Raji (cell line): ENCODE measurements around the gene VAMP4.

Experiments used
- POLR2A ChIP-seq: IDR thresholded peaks from 2 replicates; pipeline ENCODE4 v1.6.1; 2011; ENCODE audit warnings: low read depth, low read length, control low read depth; ENCODE audit not compliant: insufficient read depth

The VAMP4 gene

DNA sequence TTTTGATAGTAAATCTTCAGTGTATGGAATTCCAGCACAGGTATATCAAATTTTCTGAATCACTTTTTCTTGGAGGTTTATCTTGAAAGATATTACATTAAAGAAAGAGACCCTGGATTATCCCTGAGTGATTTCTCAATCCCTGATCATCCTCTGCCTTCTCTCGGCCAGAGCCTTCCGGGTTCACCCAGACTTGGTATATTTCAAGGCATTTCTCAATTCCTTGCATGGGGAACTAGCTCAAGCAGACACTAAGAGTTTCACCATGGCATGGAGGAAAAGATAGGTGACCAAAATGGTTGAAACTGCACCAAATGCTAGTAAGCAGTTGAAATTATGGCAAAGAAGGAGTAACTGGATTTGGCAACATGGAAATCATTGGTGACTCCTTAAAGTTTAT lies 5.7 kb downstream of the VAMP4 start:
- no peak for TF ChIP-seq POLR2A

DNA sequence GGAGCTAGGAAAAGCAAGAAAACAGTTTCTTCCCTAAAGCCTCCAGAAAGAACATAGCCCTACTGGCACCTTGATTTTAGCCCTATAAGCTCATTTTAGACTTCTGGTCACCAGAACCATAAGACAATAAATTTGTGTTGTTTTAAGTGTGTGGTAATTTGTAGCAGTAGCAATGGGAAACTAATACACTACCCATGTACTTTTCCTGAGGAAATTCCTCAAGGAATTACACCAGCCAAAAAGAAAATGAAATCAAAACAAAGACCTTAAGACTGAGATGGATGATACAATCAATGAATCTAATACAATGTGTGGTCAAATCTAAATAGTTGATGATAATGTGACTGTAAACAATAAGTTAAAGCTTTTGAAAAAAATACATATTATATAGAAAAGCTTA lies 11.8 kb downstream of the VAMP4 start:
- no peak for TF ChIP-seq POLR2A

DNA sequence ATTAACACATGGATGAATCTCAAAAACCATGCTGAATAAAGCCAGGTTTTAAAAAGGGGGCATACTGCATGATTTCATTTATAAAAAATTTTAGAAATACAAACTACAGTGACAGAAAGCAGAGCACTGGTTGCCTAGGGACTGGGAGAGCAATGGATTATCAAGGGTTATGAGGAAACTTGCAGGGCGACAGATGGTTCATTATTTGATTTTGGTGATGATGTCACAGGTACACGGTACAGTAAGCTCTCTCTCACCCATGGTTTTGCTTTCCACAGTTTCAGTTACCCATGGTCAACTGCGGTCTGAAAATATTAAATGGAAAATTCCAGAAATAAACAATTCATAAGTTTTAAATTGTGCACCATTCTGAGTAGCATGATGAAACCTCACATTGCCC lies 14.1 kb downstream of the VAMP4 start:
- no peak for TF ChIP-seq POLR2A

DNA sequence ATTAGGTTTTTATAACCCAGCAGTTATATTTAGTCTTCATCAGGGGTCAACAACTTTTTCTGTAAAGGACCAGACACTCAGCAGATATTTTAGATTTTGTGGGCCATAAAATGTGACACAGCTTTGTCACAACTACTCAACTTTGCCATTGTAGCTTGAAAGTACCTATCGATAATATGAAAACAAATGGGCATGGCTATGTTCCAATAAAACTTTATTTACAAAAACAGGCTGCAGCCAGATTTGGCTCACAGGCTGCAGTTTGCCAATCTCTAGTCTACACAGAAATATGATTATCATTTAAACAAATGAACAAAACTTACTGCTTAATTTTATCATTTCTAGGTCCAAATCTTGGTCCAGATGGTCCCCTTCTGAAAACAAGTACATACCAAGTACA lies 23.0 kb downstream of the VAMP4 start:
- TF ChIP-seq POLR2A = no peak

DNA sequence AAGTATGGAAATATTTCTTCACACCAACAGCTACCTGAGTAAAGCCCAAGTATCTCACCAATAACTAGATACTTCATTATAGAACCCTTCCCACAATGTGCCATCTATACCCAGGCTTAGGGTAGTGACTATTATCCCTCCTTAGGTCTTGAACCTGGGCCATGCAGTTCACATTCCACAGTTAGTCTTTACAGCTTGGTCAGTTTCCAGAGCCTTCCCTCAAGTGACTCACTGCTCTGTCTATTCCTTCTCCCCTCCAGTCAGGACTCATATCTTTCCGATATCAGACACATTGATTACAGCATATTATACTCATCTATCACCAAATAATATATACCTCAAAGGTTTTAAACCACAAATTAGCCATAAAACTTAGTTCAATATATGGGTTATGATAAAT lies 23.6 kb downstream of the VAMP4 start:
- TF ChIP-seq POLR2A = no peak

DNA sequence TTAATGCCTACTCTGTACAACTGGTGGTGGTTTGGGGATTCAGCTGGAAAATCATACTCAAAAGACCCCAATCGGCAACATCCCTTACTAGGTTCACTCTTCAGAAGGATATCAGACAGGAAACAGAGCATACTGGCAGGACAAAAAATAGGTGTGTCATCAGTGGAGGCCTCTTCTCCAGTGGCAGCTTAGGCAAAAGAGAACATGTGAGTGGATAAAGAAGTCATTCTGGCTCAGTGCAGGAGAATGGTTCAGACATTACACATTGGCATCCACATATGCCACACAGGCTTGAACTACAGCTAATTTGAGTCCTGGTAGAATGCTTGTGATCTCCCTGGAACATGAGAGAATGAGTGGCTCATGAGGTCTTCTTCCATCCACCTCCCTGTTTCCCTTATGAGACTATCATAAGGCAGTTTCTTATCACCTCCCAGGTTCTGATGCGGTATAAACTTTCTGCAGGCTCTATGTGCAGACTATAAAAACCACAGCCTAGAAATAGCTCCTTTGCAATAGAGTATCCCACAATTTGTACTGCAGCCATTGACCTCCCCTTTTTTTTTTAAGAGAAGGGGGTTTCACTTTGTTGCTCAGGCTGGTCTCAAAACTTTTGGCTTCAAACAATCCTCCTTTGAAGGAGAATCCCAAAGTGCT lies 24.7 kb downstream of the VAMP4 start:
- TF ChIP-seq POLR2A = no peak

DNA sequence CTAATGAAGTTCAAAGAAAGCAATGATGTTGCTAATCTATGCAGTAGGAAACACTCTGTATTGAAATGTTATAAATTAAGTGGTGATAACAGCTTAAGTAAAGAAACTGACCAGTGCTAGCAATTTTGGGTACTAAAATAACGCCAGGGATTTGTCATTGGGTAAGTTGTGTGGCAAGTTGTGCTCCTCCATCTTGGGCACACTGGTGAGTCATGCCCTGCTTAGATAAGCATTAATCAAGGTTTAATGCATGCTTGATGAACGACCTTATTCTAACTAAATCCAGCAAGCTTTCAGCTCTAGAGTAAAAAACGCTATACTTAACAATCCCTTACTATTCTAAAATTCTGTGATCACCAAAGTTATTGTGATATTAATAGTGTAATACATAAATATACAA lies 25.2 kb downstream of the VAMP4 start:
- no peak for TF ChIP-seq POLR2A

DNA sequence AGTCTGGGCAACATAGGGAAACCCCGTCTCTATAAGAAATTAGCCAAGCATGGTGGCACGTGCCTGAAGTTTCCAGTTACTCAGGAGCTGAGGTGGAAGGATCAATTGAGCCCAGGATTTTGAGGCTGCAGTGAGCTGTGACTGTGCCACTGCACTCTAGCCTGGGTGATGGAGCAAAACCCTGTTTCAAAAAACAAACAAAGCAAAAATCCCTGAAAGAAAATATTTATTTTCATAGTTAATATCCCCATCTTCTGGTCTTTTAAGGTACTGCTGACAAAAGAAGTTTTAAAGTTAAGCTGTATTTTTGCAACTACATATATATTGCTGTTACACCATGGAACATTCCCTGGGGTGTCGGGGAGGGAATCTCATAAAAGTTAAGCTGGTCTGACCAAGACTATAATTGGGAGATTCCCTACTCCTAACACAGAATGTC lies 26.0 kb downstream of the VAMP4 start:
- TF ChIP-seq POLR2A = no peak

DNA sequence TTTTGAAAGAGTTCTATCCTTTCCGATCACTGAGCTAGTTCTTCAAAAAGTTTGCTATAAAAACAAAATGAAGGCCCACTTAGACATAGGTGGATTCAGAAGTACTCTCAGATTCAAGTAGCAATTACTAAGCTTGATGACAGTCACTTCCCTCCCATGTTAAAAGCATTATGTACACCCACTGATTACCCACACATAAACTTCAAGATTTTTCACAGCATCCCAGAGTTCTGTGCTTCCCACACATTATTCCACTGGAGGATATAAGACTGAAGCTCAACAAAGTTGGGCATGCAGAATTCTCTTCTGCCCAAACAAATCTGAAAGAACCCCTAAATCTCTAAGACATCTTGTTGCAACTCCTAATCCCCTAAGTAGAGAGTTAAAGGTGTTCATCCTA lies 29.5 kb downstream of the VAMP4 start:
- TF ChIP-seq POLR2A = no peak

DNA sequence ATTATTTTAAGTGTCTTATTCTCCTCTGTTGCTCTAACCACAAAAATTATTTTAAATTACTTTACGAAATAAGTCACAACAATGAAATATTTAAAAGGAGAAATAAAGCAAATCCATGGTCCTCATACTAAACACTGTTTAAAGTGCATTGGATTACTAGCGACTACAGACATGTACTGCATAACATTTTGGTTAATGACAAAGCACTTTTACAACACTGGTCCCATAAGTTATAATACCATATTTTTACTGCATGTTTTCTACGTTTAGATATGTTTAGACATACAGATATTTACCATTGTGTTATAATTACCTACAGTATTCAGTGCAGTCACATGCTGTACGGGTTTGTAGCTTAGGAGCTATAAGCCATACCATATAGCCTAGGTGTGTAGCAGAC lies 30.2 kb downstream of the VAMP4 start:
- TF ChIP-seq POLR2A = no peak

DNA sequence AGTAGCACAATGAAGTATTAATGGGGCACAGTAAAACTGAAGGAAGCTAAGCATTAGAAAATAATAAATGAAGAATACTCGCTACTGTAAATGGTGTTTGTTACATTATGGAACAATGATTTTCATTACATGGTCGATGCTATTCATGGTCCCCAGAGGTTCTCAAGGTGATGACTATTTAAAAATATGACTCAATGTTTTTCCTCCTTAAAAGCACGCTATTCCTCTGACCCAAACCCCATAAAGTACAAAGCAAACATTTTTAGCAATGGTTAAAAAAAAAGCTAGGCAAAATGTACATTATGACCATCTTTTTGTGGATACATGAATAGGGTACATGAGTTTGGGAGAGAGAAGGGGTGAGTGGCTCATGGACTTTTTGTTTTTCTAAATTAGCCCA lies 34.3 kb downstream of the VAMP4 start:
- no peak for TF ChIP-seq POLR2A

DNA sequence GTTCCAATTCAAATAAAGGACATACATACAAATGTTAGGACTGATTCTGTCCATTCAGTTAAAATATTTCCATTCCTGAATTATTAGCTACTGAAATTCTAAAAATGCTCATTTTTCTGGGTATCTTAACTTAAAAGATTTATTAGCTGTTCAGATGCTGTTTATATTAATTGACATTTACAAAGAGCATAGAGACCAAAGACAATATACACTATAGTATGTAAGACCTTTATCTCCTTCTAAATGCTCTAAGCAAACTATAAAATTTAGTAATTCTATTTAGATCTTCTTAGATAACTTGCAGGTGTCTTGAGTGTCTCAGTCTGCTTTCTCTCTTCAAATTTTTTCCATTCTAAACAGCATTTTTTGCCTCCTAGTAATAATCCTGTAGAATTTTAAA lies 39.3 kb downstream of the VAMP4 start:
- no peak for TF ChIP-seq POLR2A

DNA sequence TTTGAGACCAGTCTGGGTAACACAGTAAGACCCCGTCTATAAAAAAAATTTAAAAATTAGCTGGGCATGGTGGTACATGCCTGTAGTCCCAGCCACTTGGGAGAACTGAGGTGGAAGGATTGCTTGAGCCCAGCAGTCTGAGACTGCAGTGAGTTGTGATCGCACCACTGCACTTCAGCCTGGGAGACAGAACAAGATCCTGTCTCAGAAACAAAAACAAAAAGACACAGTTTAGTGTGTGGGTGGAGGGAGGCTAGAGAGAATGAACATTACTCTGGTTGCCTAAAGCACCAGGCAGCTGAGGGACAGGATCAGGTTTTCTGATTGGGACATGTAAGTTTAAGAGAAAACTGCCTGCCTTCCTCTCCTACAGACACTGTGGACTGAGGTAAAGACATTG lies 42.3 kb downstream of the VAMP4 start:
- TF ChIP-seq POLR2A = no peak

DNA sequence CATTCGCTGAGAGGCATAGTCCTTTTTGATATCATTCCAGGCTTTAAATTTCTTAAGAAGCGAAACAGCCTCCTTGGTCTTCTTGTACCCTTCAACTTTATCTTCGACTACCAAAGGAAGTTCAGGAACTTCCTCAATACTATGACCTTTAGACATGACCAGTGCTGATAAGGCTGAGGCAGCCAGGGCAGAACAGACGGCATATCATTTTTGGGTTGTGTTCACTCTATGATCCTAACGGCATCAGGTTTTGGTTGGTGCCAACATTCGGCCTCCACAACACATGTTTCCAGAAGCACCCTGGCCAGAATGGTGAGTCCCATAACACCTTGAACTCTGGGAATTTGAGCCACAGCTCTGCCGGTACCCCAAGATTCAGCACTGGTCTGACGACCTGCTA lies 58.0 kb downstream of the VAMP4 start:
- TF ChIP-seq POLR2A = no peak

DNA sequence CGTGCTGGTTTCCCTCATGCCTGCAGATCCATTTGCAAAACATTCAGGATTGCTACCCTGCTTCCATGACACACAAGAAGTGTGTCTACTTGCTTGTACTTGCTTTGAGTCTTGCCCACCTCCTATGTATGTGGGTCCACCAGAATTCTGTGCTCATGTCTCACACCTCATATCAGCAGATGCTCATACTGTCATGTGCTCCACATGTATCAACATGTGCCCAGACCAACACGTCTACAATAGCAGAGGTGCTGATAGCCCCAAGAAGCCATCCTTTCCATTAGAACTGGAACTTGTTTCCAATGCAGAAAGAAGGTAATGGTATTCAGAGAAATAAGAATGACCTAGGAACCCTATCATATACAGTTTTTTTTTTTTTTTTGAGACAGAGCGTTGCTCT lies 61.5 kb downstream of the VAMP4 start:
- TF ChIP-seq POLR2A = no peak

DNA sequence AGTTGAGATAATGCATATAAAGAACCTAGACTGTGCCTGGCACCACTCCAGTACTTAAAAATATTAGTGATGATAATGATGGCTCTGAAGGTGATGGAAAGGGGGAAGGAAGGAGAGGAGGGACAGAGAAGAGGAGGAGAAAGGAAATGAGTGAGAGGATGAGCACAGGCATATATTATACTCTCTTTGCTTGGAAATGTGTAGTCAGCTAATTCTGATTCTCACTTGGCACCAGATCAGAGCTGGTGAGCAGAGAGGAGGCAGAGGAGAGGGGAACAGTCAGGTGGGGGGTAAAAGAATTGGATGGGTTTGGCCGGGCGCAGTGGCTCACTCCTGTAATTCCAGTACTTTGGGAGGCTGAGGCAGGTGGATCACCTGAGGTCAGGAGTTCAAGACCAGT lies 65.0 kb downstream of the VAMP4 start:
- no peak for TF ChIP-seq POLR2A
